HG03135 (cell line): ENCODE measurements around the gene FAHD2A.
"Not testable (repeated sequence)": the region's sequence is repeated elsewhere in the genome, so short reads cannot be mapped to it uniquely, and the experiment has no call there.

Experiments used
- ATAC-seq: cut with Tn5 transposase; IDR thresholded peaks from one replicate; pipeline ENCODE4 v1.9.1; 2021; ENCODE audit warnings: mild to moderate bottlenecking, moderate library complexity; ENCODE audit not compliant: unreplicated experiment

Gene FAHD2A

GRCh38 chr2:95389245-95390119 is 13.0 kb upstream of the FAHD2A start:
- no peak for ATAC-seq

DNA sequence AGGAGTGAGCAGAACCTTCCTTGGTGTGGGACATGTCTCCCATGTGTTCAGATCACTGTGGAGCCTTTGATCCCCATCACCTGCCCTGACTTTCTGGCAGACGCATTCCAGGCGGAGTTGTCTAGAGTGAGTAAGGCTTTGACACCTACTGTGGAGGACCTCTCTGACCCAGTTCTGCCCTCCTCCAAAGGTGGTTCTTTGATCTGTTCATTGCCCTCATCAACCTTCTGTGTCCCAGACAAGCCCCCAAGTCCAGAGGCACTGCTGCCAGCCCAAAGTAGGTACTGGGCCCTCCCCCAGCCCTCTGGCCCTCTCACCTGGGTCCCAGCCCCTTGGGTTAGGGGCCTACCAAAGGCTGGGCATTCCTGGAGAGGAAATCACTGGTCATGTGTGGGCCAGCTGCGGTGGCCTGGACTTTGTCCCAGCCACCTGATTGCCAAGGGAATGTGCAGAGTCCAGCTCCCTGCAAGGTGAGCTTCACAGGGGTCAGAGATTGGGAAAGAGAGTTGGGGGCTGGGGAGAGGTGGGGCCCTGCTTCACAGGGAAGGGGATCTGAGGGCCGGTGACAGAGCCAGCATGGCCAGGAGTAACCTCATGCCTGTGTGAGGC is 12.1 kb upstream of the FAHD2A start:
- no peak for ATAC-seq

DNA sequence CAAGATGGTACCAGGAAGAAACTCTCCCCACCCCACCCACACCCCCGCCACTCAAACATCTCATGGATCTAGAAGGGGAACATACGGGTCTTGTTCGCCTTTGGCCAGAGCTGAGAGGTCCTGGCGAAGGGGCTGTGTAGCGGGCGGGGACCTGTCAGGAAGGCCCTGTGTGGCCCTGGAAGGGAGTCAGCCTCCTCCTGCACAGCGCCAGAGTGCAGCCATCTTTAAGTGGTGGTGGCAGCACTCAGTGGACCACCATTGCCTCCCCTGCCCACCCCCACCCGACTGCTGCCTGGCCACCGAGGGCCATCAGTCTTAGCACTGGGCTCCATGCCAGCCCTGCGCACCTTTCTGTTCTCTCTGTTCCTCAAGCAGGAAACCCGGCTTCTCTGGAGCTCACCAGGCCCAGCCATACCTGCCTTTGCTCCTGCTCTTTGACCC is 11.6 kb upstream of the FAHD2A start:
- ATAC-seq = no peak

DNA sequence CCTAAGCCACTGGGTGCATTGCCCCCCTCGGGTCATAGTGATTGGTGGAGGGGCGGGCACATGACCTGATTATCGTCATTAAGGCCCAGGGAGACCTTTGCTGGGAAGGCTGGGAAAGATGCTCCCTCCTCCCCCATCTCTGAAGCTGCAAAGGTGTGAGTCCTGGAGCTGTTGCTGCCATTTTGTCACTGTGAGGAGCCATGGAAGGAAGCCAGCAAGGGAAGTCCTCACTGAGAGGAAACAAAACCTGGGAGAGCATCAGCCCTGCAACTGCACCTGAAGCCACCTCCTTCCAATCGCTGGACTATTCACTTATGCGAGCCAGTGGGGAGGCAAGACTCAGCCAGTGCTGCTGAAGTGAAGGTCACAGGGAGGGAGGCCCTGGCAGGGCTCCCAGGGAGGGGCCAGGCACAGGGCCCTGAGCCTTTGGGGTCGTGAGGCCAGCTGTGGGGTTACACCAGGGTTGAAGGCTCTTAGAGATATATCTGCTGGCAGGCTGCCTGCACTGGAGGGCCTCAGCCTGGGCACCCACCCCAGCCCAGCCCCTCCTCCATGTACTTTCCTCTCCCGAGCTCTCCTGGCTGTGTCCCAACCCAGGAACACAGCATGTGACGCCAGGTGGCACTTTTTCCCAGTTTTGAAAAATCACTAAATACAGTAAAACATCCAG is 10.7 kb upstream of the FAHD2A start:
- ATAC-seq = no peak

DNA sequence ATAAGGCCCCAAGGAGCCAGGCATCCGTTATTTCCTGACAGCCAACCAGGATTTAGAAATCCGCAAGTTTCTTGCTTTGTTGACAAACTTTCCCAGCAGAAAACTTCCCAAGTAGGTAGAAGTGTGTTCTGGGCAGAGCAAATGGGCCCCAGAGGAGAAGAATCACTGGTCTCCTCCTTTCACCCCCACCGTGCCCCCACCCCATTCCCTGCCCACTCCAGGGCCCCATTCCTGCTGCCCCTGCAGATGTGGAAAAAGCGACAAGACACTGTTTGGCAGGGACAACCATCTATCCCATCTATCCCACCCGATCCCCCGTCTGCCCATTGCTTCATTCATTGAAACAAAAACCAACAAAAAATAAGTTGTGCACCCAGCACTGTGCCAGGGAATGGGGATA is 10.2 kb upstream of the FAHD2A start:
- no peak for ATAC-seq

DNA sequence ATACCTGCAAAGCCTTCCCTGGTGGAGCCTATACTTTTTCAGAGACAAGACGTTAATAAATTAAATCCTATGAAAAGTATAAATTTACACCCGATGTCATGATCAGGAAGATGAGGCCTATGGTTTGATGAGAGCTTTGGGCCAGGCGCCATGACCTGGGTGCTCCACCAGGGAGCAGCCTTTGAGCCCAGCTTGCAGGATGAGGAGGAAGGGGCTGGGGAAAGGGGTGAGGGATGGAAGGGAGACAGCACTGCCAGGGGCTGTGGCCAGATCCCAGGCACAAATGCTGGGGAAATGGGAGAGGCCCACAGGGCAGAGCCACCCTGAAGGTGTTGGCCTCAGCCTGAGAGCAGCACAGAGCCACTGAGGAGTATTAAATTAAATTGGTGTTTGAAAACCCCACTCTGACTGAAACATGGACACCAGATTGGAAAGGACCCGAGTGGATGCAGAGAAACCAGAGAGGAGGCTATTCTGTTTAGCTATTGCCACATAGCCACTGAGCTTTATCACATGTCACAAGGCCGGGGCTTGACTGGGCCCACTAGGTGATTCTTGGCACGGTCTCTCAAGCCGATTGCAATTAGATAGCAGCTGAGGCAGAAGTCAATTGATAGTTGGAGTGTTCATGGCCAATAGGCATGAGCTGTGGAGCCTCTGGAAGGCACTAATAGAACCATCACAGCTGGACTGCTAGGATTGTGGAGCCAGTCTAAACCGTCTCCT is 9.6 kb upstream of the FAHD2A start:
- ATAC-seq = no peak

GRCh38 chr2:95393901-95394300 is 8.6 kb upstream of the FAHD2A start:
- ATAC-seq = no peak

DNA sequence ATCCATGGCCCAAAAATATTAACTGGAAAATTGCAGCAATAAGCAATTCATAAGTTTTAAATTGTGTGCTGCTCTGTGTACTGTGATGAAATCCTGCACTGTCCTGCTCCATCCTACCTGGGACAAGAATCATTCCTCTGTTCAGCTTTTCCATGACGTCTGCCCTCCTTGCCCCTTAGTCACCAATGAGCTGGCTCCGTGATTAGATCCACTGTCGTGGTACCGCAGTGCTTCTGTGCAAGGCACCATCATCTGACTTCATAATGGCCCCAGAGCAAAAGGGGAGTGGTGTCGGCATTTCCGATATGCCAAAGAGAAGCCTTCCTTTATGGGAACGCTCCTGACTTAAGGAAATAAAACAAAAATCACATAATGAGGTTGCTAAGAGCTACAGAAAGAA is 3.4 kb upstream of the FAHD2A start:
- no peak for ATAC-seq

- ATAC-seq = no peak
These were observed 1.0 kb upstream of the FAHD2A start for GRCh38 chr2:95401480-95401879.

- ATAC-seq = peak; percentile 34
These were observed 521 bp upstream of the FAHD2A start for GRCh38 chr2:95402004-95402369.

DNA sequence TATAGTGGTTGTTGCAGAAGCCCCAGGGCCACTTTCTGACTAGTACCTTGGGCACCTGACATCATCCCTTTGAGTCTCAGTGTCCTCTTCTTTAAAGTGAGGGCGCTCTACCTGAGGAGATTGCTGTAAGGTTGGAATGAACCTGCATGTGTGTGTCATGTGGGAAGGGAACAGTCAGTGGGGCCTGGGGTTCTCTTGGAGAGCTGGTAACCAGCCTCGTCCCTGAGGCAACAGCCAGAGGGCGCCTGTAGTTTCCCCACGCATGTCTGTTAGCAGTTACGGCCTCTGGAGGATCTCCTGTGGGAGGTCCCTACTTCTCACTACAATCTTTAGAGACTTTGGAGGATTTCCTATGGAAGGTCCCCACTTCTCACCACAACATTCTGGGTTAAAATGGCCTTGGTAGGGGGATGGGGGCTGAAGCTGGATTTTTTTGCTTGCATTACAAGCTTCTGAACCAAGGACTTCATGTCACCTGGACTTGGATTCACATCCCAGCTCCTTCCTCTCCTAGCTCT is 755 bp downstream of the FAHD2A start:
- ATAC-seq = peak; percentile 12

GRCh38 chr2:95403824-95404223 is 1.3 kb downstream of the FAHD2A start:
- not testable (repeated sequence) for ATAC-seq

GRCh38 chr2:95404676-95405075 is 2.2 kb downstream of the FAHD2A start:
- ATAC-seq = not testable (repeated sequence)

- ATAC-seq = not testable (repeated sequence)
These were observed 8.7 kb downstream of the FAHD2A start for GRCh38 chr2:95411239-95411638.

DNA sequence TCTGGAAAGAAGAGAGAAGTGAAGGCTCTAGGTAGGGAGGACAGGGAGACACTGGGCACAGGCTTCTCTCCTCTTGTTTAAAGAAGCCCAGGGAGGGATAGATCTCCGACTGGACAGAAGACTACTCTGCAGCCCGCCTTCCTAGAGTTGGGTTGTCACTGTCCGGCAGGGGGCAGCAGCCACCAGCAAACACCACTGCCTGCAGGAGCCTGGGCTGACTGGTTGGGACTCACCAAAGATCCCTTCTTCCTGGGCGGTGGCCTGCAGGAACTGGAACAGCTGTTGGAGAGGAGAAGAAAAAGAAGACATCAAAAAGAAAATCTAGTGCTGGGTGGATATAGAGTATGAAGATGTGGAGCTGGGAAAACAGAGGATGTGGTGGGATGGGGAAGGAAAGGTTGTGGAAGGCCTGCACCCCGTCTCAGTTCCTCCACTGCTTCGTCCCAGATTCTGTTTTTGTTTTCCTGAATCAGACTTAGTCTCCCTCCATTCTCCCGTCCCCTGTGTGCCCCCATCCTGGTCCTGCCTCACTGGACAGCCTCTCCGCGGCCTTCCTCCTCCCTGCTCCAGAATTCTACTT is 11.6 kb downstream of the FAHD2A start:
- ATAC-seq = not testable (repeated sequence)

DNA sequence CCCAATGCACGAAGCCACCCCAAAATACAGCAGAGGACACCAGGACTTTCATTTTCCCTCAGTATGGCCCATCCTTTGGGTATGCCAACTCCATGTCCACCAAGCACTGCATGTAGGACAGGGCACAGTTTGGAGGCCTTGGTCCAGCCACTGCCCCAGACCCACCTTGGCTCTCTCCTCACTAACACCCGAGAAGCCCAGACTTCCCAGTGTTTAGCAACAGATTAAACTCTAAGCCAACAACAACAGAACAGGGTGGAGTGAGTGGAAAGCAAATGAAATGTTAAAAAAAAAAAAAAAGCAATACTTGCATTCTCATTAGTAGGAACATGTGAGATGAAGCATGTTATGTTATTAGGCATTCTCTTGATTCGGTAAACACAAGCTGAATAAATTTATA is 12.6 kb downstream of the FAHD2A start:
- ATAC-seq = not testable (repeated sequence)

DNA sequence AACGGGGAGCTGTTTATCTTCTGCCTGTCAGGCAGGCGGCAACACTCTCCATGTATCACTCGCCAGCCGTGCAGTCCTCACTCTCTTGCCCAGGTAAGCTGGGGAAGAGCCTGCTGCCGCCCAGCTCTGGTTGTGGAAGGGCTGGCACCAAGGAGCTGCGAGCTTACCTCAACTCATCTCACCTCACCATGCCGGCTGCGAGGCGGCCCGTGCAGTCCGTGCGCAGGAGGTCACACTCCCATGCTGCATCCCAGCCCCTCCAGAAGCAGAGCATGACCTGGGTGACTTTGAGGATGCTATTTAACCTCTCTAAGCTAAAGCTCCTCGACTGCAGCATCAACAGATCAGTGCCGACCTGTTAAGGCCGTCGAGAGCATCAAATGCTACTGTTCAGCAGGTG is 13.1 kb downstream of the FAHD2A start:
- ATAC-seq = not testable (repeated sequence)

GRCh38 chr2:95427196-95427867 is 24.8 kb downstream of the FAHD2A start:
- not testable (repeated sequence) for ATAC-seq

GRCh38 chr2:95429748-95430467 is 27.4 kb downstream of the FAHD2A start:
- ATAC-seq = not testable (repeated sequence)
